Subcutaneous adipose tissue (tissue), 4 donors: ENCODE measurements around the gene ZBTB17. TPM values are rescaled to one million over a fixed set of nuclear protein-coding genes. Genes with fewer than 3 reads are reported as not detected.

ENCODE experiments used
- CTCF ChIP-seq: fragments of 450-650 bp; IDR thresholded peaks from one replicate; pipeline ENCODE4 v1.5.1; 2016; ENCODE audit warnings: low read depth, mild to moderate bottlenecking, control low read depth, antibody characterized with exemption, moderate library complexity
- total RNA-seq, 4 donors: library from RNA; depleted of rRNA; stranded (reverse); fragments of >200 nt; gene quantifications; one replicate each; pipeline ENCODE4 v1.1.0, GENCODE V29; 2016

ZBTB17 gene
- total RNA-seq: 10 to 100 TPM; 21.6 to 42.0 (median 25.4) TPM

GRCh38 chr1:15975805-15976680 is at the start of gene ZBTB17:
TSS of gene ZBTB17 (minus strand) at chr1:15976101. CDS start at chr1:15948495, 27,606 bp downstream.
- TF ChIP-seq CTCF: no peak

- TF ChIP-seq CTCF: no peak
Observed at GRCh38 chr1:16023050-16023653, 47.3 kb upstream of the ZBTB17 start.

GRCh38 chr1:16022393-16022792 is 46.5 kb upstream of the ZBTB17 start:
- no peak for TF ChIP-seq CTCF

GRCh38 chr1:16021681-16022080 is 45.8 kb upstream of the ZBTB17 start, which contains the start of gene CLCNKA:
TSS of gene CLCNKA (plus strand) at chr1:16022036. CDS start at chr1:16022620, 584 bp downstream.
- no peak for TF ChIP-seq CTCF

GRCh38 chr1:16020325-16020724 is 44.4 kb upstream of the ZBTB17 start:
- TF ChIP-seq CTCF: no peak

- TF ChIP-seq CTCF: no peak
Observed at GRCh38 chr1:16019644-16020277, 43.9 kb upstream of the ZBTB17 start.
